Measurements from ENCODE around the gene CIC.

GRCh38 chr19:42297039-42297438, 28.0 kb downstream of the CIC start:
- no peak for TF ChIP-seq CTCF (IDR thresholded peaks at IDR 0.05 in 4 of 5, conservative IDR thresholded peaks at IDR 0.05 in 1 of 5)
- no peak for TF ChIP-seq POLR2A (IDR thresholded peaks at IDR 0.05)
